ENCODE measurements around the gene TRAPPC14. TPM values are rescaled to one million over a fixed set of nuclear protein-coding genes. Genes with fewer than 3 reads are reported as not detected.
A peak's percentile ranks its signal among the peaks of the same experiment; 100 is the strongest.

The TRAPPC14 gene
- total and polyA plus RNA-seq, 10 of the 15 experiments (the other 5 are each of a cell fraction or from before 2014, with no cell fraction given): 0.21 to 24.7 (median 7.5) TPM

DNA sequence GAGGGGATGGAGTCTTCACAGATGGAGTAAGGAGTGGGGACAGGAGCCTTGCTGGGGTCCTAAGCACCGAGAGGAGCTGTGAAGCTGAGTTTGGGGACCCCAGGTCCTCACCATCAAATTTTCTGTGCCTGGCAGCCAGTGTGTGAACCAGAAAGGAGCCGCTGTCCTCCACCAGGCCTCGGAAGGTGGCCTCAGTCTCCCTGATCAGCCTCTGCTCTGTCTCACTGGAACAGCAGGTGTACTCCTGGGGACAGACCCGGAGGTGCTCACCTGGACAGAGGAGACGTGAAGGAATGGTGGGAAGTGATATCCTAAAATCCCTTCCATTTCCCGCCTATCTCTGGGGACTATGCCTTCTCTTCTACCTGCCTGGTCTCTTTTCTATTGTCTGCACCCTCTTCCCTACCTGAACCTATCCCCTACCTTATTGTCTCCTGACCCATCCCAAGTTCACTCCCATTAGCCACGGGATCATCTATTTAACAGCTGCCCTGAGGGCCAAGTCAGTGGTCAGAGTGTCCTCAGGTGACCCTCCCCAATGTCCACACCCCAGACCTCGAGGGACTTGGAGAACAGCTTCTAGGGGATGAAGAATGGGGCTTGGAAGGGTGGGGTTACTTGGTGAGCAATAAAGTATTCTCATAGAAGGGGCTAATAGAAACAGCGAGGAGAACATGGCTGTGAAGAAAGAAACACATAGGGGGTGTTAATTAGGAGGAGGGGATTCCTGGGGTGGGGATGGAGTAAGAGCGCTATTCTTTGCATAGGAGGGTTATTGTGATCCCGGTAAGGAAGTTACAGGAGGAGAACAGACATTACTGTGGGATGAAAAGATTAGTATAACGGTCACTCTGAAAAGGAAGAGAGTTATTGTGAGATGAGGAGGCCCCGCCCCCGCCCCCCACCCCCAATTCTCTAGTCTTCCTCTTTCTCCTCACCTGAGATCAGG is 17.8 kb upstream of the TRAPPC14 start:
- Histone ChIP-seq H3K27me3 (replicated peaks in 1 of 2; ENCODE audit: control insufficient read depth in 2 of 2, insufficient read depth in 2 of 2, low read length in 1 of 2) (peaks cover 0 to 4% of the 10 kb centered on the region in 2 experiments; a peak in 1 of 4 replicates), H3K9ac (ENCODE audit: control insufficient read depth, insufficient read depth, low read length) (peak overlapping the region; percentile 48; the same call in 1 of the 2 replicates), H3K4me1 (ENCODE audit: control insufficient read depth, insufficient read depth, low read length) (peaks cover 11% of the 10 kb centered on the region), H3K4me2 (ENCODE audit: control insufficient read depth, insufficient read depth) (peak overlapping the region; percentile 98), H2AFZ (ENCODE audit: control insufficient read depth, low read depth, low read length) (peak overlapping the region; percentile 93), H3K79me2 (ENCODE audit: control insufficient read depth, insufficient read depth, low read length) (no peaks in the 10 kb centered on the region), H4K20me1 (ENCODE audit: control insufficient read depth, insufficient read depth) (no peaks in the 10 kb centered on the region), H3K4me3 (peak overlapping the region; percentile 85), H3K36me3 (ENCODE audit: control insufficient read depth in 2 of 2, insufficient read depth in 2 of 2, low read length in 1 of 2) (no peaks in the 10 kb centered on the region), H3K27ac (ENCODE audit: control insufficient read depth, insufficient read depth) (no peak overlapping the region), H3K9me3 (replicated peaks; ENCODE audit: control insufficient read depth, insufficient read depth, low read length) (no peaks in the 10 kb centered on the region)
- WGBS (ENCODE audit: insufficient coverage, insufficient replicate concordance, low lambda C conversion rate, missing lambda C conversion rate): 38% methylated on average over 11 of the region's 14 CpGs
- BruUV-seq (replicated peaks): no TSS peak
- no peak for TF ChIP-seq PAX5 (IDR thresholded peaks at IDR 0.05; ENCODE audit: borderline replicate concordance, low read depth, low read length)
- TF ChIP-seq SMARCA5 (IDR thresholded peaks at IDR 0.05): no peak
- no peak for TF ChIP-seq ZNF24 (IDR thresholded peaks at IDR 0.05)
- no peak for TF ChIP-seq CHD1 (IDR thresholded peaks at IDR 0.05; ENCODE audit: low read depth, low read length)
- no peak for TF ChIP-seq RCOR1 (conservative IDR thresholded peaks at IDR 0.05; ENCODE audit: low read depth, low read length)
- TF ChIP-seq, protein P1, sequence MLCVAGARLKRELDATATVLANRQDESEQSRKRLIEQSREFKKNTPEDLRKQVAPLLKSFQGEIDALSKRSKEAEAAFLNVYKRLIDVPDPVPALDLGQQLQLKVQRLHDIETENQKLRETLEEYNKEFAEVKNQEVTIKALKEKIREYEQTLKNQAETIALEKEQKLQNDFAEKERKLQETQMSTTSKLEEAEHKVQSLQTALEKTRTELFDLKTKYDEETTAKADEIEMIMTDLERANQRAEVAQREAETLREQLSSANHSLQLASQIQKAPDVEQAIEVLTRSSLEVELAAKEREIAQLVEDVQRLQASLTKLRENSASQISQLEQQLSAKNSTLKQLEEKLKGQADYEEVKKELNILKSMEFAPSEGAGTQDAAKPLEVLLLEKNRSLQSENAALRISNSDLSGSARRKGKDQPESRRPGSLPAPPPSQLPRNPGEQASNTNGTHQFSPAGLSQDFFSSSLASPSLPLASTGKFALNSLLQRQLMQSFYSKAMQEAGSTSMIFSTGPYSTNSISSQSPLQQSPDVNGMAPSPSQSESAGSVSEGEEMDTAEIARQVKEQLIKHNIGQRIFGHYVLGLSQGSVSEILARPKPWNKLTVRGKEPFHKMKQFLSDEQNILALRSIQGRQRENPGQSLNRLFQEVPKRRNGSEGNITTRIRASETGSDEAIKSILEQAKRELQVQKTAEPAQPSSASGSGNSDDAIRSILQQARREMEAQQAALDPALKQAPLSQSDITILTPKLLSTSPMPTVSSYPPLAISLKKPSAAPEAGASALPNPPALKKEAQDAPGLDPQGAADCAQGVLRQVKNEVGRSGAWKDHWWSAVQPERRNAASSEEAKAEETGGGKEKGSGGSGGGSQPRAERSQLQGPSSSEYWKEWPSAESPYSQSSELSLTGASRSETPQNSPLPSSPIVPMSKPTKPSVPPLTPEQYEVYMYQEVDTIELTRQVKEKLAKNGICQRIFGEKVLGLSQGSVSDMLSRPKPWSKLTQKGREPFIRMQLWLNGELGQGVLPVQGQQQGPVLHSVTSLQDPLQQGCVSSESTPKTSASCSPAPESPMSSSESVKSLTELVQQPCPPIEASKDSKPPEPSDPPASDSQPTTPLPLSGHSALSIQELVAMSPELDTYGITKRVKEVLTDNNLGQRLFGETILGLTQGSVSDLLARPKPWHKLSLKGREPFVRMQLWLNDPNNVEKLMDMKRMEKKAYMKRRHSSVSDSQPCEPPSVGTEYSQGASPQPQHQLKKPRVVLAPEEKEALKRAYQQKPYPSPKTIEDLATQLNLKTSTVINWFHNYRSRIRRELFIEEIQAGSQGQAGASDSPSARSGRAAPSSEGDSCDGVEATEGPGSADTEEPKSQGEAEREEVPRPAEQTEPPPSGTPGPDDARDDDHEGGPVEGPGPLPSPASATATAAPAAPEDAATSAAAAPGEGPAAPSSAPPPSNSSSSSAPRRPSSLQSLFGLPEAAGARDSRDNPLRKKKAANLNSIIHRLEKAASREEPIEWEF (IDR thresholded peaks at IDR 0.05; ENCODE audit: insufficient replicate concordance, low read depth, low read length): no peak
- TF ChIP-seq, protein P2, sequence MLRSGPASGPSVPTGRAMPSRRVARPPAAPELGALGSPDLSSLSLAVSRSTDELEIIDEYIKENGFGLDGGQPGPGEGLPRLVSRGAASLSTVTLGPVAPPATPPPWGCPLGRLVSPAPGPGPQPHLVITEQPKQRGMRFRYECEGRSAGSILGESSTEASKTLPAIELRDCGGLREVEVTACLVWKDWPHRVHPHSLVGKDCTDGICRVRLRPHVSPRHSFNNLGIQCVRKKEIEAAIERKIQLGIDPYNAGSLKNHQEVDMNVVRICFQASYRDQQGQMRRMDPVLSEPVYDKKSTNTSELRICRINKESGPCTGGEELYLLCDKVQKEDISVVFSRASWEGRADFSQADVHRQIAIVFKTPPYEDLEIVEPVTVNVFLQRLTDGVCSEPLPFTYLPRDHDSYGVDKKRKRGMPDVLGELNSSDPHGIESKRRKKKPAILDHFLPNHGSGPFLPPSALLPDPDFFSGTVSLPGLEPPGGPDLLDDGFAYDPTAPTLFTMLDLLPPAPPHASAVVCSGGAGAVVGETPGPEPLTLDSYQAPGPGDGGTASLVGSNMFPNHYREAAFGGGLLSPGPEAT (IDR thresholded peaks at IDR 0.05; ENCODE audit: low read depth): no peak
- DNase-seq (ENCODE audit: low read depth, low spot score) (no peak), FAIRE-seq (no peak), ATAC-seq (no peak)
- ChIA-PET RAD21 (ENCODE audit: unreplicated experiment) (interaction anchor here (1.0 to 1.2 kb wide), 5 partner anchors 8 to 160 kb away, joined by 3 to 4 read pairs (median 4); partner anchors contain the start of genes GAL3ST4 and LAMTOR4), SMC1A (ENCODE audit: uncharacterized antibody, unreplicated experiment) (interaction anchor here (0.6 to 1.1 kb wide), 3 partner anchors 15 to 99 kb away, joined by 3 to 4 read pairs (median 4); partner anchors contain the start of gene LAMTOR4), CTCF (interaction anchor here (0.9 to 4.3 kb wide), 6 partner anchors 13 to 44 kb away, joined by 3 to 36 read pairs (median 5); no protein-coding TSS in a partner anchor), POLR2A (interaction anchor here (1.4 kb wide), 1 partner anchor 9 kb away, joined by 3 read pairs; no protein-coding TSS in a partner anchor)
- in situ Hi-C loops (cut with MboI) (no loop called here), intact Hi-C loops (cut with micrococcal nuclease; ENCODE audit: unreplicated experiment) (loop anchor here (5.0 kb wide), 1 partner anchor 41 kb away; the partner anchor contains the start of gene PVRIG)

Data from GM12878 (cell line).